Breast epithelium (tissue), 3 donors: ENCODE measurements around the gene CHI3L2.

ENCODE experiments used
- CTCF ChIP-seq, 3 donors: fragments of 450-650 bp; IDR thresholded peaks; one replicate each; pipeline ENCODE4 v1.5.1; 2016 to 2017; ENCODE audit warnings: antibody characterized with exemption in 3 of 3, mild to moderate bottlenecking in 3 of 3, moderate library complexity in 3 of 3
- POLR2A ChIP-seq: fragments of 450-650 bp; IDR thresholded peaks from one replicate; pipeline ENCODE4 v1.6.1; 2016; ENCODE audit warnings: antibody characterized with exemption, mild to moderate bottlenecking, moderate library complexity

DNA sequence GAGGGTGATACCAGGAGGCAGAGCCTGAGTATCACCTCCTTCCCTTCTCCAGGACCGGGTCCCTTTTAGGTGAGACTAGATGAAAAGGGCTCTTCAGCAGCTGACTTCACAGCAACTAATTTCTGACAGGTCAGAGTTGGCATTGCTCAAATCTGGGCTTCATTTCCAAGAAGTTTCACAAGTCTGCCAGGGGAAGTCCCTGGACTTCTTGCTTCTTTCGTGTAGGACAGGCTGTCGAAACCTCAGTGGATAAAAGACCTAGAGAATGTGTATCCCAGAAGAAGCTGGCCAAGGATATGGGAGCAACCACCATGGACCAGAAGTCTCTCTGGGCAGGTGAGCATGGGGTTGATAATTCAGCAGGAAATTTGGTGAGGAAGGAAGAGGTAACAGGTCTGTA, at the start of gene CHI3L2:
- TF ChIP-seq CTCF (IDR thresholded peaks at IDR 0.05) (no peak), POLR2A (no peak)
